HepG2 (cell line): ENCODE results near the gene GPS1. TPM values are rescaled to one million over a fixed set of nuclear protein-coding genes. Genes with fewer than 3 reads are reported as not detected.
A peak's percentile ranks its signal among the peaks of the same experiment; 100 is the strongest.

Experiments
- CCAR2 ChIP-seq: fragments of 200-400 bp; formaldehyde crosslinking; optimal IDR thresholded peaks from 2 replicates; pipeline ENCODE3; 2018; ENCODE audit warnings: low read depth, mild to moderate bottlenecking, low read length, moderate library complexity
- CREB1 ChIP-seq, 2 experiments: fragments of 450-650 bp in 1 of 2; IDR thresholded peaks; 2 replicates each; pipeline ENCODE4 v1.6.1; 2016 to 2017; ENCODE audit warnings: control low read depth in 1 of 2, mild to moderate bottlenecking in 1 of 2, missing compliant biosample characterization in 1 of 2, missing genetic modification characterization in 1 of 2
- E2F2 ChIP-seq: sonication (generic); formaldehyde crosslinking; IDR thresholded peaks from 2 replicates; pipeline ENCODE4 v1.4.0; 2020; ENCODE audit warnings: missing genetic modification reagents, borderline replicate concordance
- GPBP1L1 ChIP-seq: sonication (generic); formaldehyde crosslinking; IDR thresholded peaks from 2 replicates; pipeline ENCODE4 v1.5.0; 2020; ENCODE audit warnings: mild to moderate bottlenecking, missing genetic modification reagents
- GRHL1 ChIP-seq: sonication (generic); formaldehyde crosslinking; conservative IDR thresholded peaks from 2 replicates; pipeline ENCODE4 v1.8.0; 2022; ENCODE audit warnings: missing genetic modification reagents
- JUN ChIP-seq: sonication (generic); formaldehyde crosslinking; IDR thresholded peaks from 2 replicates; pipeline ENCODE4 v1.4.0; 2020; ENCODE audit warnings: mild to moderate bottlenecking, missing genetic modification reagents
- KLF11 ChIP-seq: IDR thresholded peaks from 2 replicates; pipeline ENCODE4 v1.6.1; 2016; ENCODE audit warnings: missing compliant biosample characterization
- MAFG ChIP-seq: sonication (generic); formaldehyde crosslinking; IDR thresholded peaks from 2 replicates; pipeline ENCODE4 v1.5.1; 2020; ENCODE audit warnings: mild to moderate bottlenecking, missing genetic modification reagents
- SAP130 ChIP-seq: IDR thresholded peaks from 2 replicates; pipeline ENCODE4 v1.6.1; 2016; ENCODE audit warnings: low read depth
- SUZ12 ChIP-seq: fragments of 150-350 bp; IDR thresholded peaks from 2 replicates; pipeline ENCODE4 v1.6.1; 2014; ENCODE audit warnings: low read depth, low read length
- TCF7 ChIP-seq: sonication (generic); IDR thresholded peaks from 2 replicates; pipeline ENCODE4 v1.6.1; 2016; ENCODE audit warnings: antibody characterized with exemption, low read depth
- THAP8 ChIP-seq: sonication (generic); formaldehyde crosslinking; IDR thresholded peaks from 2 replicates; pipeline ENCODE4 v1.5.1; 2020; ENCODE audit warnings: missing genetic modification reagents, mild to moderate bottlenecking, borderline replicate concordance
- ZNF142 ChIP-seq: sonication (generic); formaldehyde crosslinking; IDR thresholded peaks from 2 replicates; pipeline ENCODE4 v1.4.0; 2020; ENCODE audit warnings: missing genetic modification reagents
- ZNF160 ChIP-seq: sonication (generic); formaldehyde crosslinking; IDR thresholded peaks from 2 replicates; pipeline ENCODE4 v1.8.0; 2022; ENCODE audit warnings: mild to moderate bottlenecking, inconsistent platforms, missing genetic modification reagents
- ZNF354B ChIP-seq: sonication (generic); formaldehyde crosslinking; IDR thresholded peaks from 2 replicates; pipeline ENCODE4 v1.8.0; 2022; ENCODE audit warnings: mild to moderate bottlenecking, missing genetic modification reagents
- ZNF552 ChIP-seq: sonication (generic); formaldehyde crosslinking; IDR thresholded peaks from 2 replicates; pipeline ENCODE4 v1.9.0; 2022; ENCODE audit warnings: missing genetic modification reagents, mild to moderate bottlenecking, borderline replicate concordance
- ZNF777 ChIP-seq: sonication (generic); formaldehyde crosslinking; IDR thresholded peaks from 2 replicates; pipeline ENCODE4 v1.4.0; 2020; ENCODE audit warnings: missing genetic modification reagents
- ZNF879 ChIP-seq: sonication (generic); formaldehyde crosslinking; IDR thresholded peaks from 2 replicates; pipeline ENCODE4 v1.8.1; 2023; ENCODE audit warnings: missing genetic modification reagents
- polyA plus RNA-seq, 8 experiments: library from polyadenylated mRNA; depleted of rRNA in 3 of 8; stranded (reverse) in 7 of 8; unstranded in 1 of 8; fragments of >200 nt; fragmentation: Illumina TruSeq in 4 of 8; extraction: Trizol in 4 of 8; gene quantifications; 2 replicates each; pipeline versions ENCODE4 v1.2.1 to v1.2.3, GENCODE V29; 2011 to 2016; ENCODE audit warnings: low read depth in 4 of 8, missing spikeins in 1 of 8, mixed read lengths in 1 of 8; ENCODE audit not compliant: insufficient read depth in 1 of 8
- total RNA-seq, 5 experiments: library from RNA; depleted of rRNA; stranded (reverse); fragments of >200 nt; fragmentation: Illumina TruSeq; extraction: Trizol; gene quantifications; 2 replicates each; pipeline ENCODE4 v1.2.3, GENCODE V29; 2016; ENCODE audit warnings: low read depth in 1 of 5

The GPS1 gene
- total and polyA plus RNA-seq, 2 of the 13 experiments (the other 11 are each of a cell fraction or from before 2014, with no cell fraction given) = 124 to 128 TPM

- no peak for TF ChIP-seq E2F2 (CRISPR knock-in tag)
- TF ChIP-seq GRHL1 (CRISPR knock-in tag) = no peak
- TF ChIP-seq ZNF142 (CRISPR knock-in tag) = no peak
- TF ChIP-seq ZNF777 = no peak
- no peak for TF ChIP-seq JUN (CRISPR knock-in tag)
- no peak for TF ChIP-seq KLF11
- TF ChIP-seq THAP8 (CRISPR knock-in tag) = no peak
- no peak for TF ChIP-seq TCF7
- TF ChIP-seq CREB1 (IDR thresholded peaks at IDR 0.05) = no peak
- TF ChIP-seq CREB1 (CRISPR knock-in tag; IDR thresholded peaks at IDR 0.05) = no peak
- no peak for TF ChIP-seq CCAR2
- TF ChIP-seq MAFG (CRISPR knock-in tag) = no peak
- TF ChIP-seq SAP130 (CRISPR knock-in tag) = peak; percentile 3; the same call in 1 of the 2 replicates
- no peak for TF ChIP-seq ZNF552 (CRISPR knock-in tag)
- no peak for TF ChIP-seq GPBP1L1
- 0 out of 2 replicates have a peak, but pooled peaks have one; percentile 70 for TF ChIP-seq ZNF354B (CRISPR knock-in tag)
- TF ChIP-seq ZNF160 = 0 out of 2 replicates have a peak, but pooled peaks have one; percentile 61
- TF ChIP-seq SUZ12 = no peak
- no peak for TF ChIP-seq ZNF879 (CRISPR knock-in tag)
These were observed 44.3 kb downstream of the GPS1 start (continued) for GRCh38 chr17:82095777-82096708.
